Measurements from ENCODE around the gene DDX10. TPM values are rescaled to one million over a fixed set of nuclear protein-coding genes. Genes with fewer than 3 reads are reported as not detected.

DDX10 gene
- total and polyA plus RNA-seq, 2 of the 8 experiments (the other 6 are each of a cell fraction or from before 2014, with no cell fraction given), result 49.2 to 52.2 TPM

DNA sequence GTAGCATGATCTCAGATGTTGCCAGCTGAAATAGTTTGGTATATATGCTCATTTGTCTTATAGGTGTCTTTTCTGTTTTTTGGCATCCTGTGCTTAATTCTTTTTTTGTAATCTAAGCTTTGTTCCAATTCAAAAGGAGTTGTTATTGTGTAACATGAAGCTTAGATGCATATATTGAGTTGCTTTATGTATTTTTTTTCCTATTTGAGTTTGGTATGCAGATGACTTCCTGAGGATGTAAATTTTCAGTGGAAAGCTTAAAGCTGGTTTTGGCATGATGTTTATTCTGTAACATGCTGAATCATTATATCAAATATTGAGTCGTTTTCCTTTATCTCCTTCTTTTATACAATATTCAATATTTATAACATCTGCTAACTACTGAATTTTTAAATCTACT is 69.4 kb downstream of the DDX10 start:
- Histone ChIP-seq H3K4me1 (replicated peaks in 1 of 4; ENCODE audit: control insufficient read depth in 3 of 4, insufficient read depth in 4 of 4, low read length in 3 of 4) (no peaks in the 10 kb centered on the region), H3K14ac (ENCODE audit: insufficient read length) (no peak overlapping the region), H3K4me3 (ENCODE audit: extremely low read depth in 1 of 4, insufficient read depth in 2 of 4, low read depth in 3 of 4, low read length in 4 of 4) (no peak overlapping the region), H4K5ac (ENCODE audit: insufficient read length, low read depth, low read length) (no peak overlapping the region), H2BK15ac (ENCODE audit: low read length) (no peak overlapping the region), H3K79me1 (ENCODE audit: low read depth, low read length) (peaks cover 3% of the 10 kb centered on the region), H3K23me2 (ENCODE audit: low read depth, low read length) (peaks cover 2% of the 10 kb centered on the region; the same call in 1 of the 2 replicates), H3K23ac (ENCODE audit: insufficient read length) (no peak overlapping the region), H2BK12ac (ENCODE audit: low read depth, low read length) (no peak overlapping the region), H2BK5ac (ENCODE audit: low read depth, low read length) (no peak overlapping the region), H4K91ac (replicated peaks; ENCODE audit: insufficient read length, low read length) (no peak overlapping the region), H3K27ac (ENCODE audit: low read depth, low read length) (no peak overlapping the region), H3K79me2 (ENCODE audit: control insufficient read depth in 1 of 2, insufficient read depth in 2 of 2, low read length in 2 of 2) (peaks cover 0 to 11% of the 10 kb centered on the region in 2 experiments; a peak in 2 of 4 replicates), H2AFZ (ENCODE audit: low read length) (no peak overlapping the region), H3K9me3 (ENCODE audit: insufficient read depth in 2 of 2, low read depth in 1 of 2, low read length in 1 of 2) (no peaks in the 10 kb centered on the region), H3K27me3 (replicated peaks in 1 of 4; ENCODE audit: control insufficient read depth in 3 of 4, extremely low read depth in 1 of 4, insufficient read depth in 3 of 4, low read length in 3 of 4) (peaks cover 0 to 1% (median 0%) of the 10 kb centered on the region in 4 experiments; a peak in 1 of 7 replicates), H2BK120ac (replicated peaks; ENCODE audit: low read depth, low read length) (no peak overlapping the region), H2AK5ac (ENCODE audit: low read depth, low read length) (no peak overlapping the region), H2BK20ac (ENCODE audit: low read length) (no peak overlapping the region), H3K56ac (replicated peaks; ENCODE audit: insufficient read length, low read depth, low read length) (no peak overlapping the region), H4K20me1 (replicated peaks in 1 of 2; ENCODE audit: control insufficient read depth in 1 of 2, insufficient read depth in 2 of 2, low read length in 2 of 2) (peaks cover 0 to 5% of the 10 kb centered on the region in 2 experiments), H3K4me2 (ENCODE audit: insufficient read depth in 1 of 2, low read depth in 2 of 2, low read length in 2 of 2) (no peak overlapping the region), H3K18ac (ENCODE audit: extremely low read depth, low read length) (no peak overlapping the region), H3K9ac (replicated peaks in 1 of 4; ENCODE audit: extremely low read depth in 1 of 4, low read depth in 3 of 4, low read length in 3 of 4) (no peak overlapping the region), H3K36me3 (ENCODE audit: control insufficient read depth in 2 of 4, insufficient read depth in 4 of 4, low read length in 3 of 4) (no peaks in the 10 kb centered on the region), H3K4ac (replicated peaks; ENCODE audit: insufficient read length, low read depth, low read length) (no peak overlapping the region), H4K8ac (ENCODE audit: extremely low read depth, insufficient read depth, low read length) (no peak overlapping the region)
- DNase-seq (ENCODE audit: low read depth in 1 of 2, low spot score in 2 of 2), result no peak
- no peak for FAIRE-seq
- WGBS, 2 experiments (ENCODE audit: extremely low coverage in 1 of 2, insufficient coverage in 1 of 2, insufficient read length in 1 of 2, insufficient replicate concordance in 2 of 2, low coverage in 1 of 2, low lambda C conversion rate in 2 of 2, missing lambda C conversion rate in 1 of 2), result 67% methylated on average over 1 of the region's 1 CpG; no CpG with 5 or more reads in 1 of the 2 experiments
- TF ChIP-seq NANOG (IDR thresholded peaks at IDR 0.05; ENCODE audit: insufficient read depth, low read depth, low read length, poor library complexity, severe bottlenecking) (no peak), BACH1 (IDR thresholded peaks at IDR 0.05; ENCODE audit: low read length) (no peak), EGR1 (IDR thresholded peaks at IDR 0.05; ENCODE audit: borderline replicate concordance, low read depth, low read length) (no peak), TCF12 (IDR thresholded peaks at IDR 0.05; ENCODE audit: low read depth, low read length) (no peak), RFX5 (IDR thresholded peaks at IDR 0.05; ENCODE audit: borderline replicate concordance, low read depth, low read length) (no peak)
- POLR2A ChIA-PET (ENCODE audit: partially characterized antibody), result no interaction called here
- CTCF ChIA-PET (ENCODE audit: partially characterized antibody), result interaction anchor here (0.7 to 3.3 kb wide), 18 partner anchors 9 to 1081 kb away, joined by 3 to 20 read pairs (median 8); no protein-coding TSS in a partner anchor

Measured in H1 (cell line).